NCI-H128 (cell line): Measurements from ENCODE around the gene MLANA.
A peak's percentile ranks its signal among the peaks of the same experiment; 100 is the strongest.

Source experiments
- DNase-seq: peaks from one replicate; lab custom pipeline; 2025; ENCODE audit not compliant: unreplicated experiment; lab: John Stamatoyannopoulos, UW

The MLANA gene

DNA sequence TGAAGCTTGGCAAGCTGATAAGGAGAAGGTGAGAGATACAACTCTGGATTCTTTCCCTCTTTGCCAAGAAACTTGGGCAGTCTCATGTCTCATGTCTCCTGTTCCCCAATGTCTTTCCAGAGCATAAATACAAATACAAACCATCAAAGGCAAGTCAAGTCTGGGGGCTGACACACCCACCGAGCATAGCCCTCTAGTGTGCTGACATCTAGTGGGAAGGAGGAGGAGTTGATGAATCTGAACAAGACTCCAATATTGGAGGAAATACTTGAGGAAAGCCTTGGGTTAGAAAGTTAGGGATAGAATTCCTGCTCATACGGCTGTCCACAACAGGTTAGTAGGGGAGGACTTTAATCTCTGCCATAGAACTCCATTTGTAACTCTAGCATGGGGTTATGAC lies 8.6 kb downstream of the MLANA start:
- DNase-seq: no peak

DNA sequence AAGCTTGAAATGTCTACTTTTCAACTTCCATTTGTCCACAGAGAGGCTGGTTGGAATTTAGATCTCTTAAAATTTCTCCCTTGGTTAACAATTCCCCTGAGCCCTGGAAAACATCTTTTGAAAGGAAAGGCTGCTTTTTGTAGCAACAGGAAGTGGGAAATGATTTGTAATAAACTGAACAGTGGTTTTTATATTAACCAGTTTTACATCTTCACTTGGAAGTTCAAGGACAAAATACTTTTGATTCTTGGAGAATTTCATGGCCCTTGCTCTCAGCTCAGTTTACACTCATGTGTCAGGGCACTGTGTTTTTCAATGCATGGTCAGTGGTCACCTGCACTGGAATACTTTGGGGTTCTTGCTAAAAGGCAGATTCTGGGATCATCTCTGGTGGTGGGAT lies 9.9 kb downstream of the MLANA start:
- no peak for DNase-seq

DNA sequence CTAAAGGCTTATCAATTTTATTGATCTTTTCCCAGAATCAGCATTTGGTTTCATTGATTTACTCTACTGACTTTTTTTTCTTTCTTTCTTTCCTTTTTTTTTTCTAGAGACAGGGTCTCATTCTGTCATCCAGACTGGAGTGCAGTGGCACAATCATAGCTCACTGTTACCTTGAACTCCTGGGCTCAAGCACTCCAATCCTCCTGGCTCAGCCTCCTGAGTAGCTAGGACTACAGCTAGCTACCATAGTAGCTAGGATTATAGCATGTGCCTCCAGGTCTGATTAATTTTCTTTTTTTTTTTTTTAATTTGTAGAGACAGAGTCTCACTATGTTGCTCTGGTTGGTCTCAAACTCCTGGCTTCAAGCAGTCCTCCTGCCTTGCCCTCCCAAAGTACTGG lies 11.7 kb downstream of the MLANA start:
- no peak for DNase-seq

DNA sequence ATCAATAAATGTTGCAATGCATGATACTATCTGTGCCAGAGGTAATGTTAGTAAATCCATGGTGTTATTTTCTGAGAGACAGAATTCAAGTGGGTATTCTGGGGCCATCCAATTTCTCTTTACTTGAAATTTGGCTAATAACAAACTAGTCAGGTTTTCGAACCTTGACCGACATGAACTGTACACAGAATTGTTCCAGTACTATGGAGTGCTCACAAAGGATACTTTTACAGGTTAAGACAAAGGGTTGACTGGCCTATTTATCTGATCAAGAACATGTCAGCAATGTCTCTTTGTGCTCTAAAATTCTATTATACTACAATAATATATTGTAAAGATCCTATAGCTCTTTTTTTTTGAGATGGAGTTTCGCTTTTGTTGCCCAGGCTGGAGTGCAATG lies 18.2 kb downstream of the MLANA start:
- no peak for DNase-seq

DNA sequence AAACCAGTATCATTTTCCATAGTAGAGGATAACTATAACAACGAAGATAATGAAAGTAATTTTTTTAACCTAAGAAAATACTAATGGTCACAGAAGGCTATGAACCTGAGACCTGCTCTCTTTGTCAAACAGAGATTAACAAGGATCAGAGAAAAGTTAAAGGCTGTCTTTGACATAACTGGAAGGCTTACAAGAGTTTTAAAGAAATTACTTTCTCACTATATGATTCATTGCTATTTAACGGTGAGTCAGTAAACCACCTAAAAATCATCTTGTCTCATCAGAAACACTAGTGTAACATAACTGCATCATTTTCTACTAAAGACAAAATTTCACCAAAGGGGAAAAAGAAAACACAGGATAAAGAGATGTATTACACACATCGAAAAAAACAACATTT lies 19.3 kb downstream of the MLANA start:
- no peak for DNase-seq

DNA sequence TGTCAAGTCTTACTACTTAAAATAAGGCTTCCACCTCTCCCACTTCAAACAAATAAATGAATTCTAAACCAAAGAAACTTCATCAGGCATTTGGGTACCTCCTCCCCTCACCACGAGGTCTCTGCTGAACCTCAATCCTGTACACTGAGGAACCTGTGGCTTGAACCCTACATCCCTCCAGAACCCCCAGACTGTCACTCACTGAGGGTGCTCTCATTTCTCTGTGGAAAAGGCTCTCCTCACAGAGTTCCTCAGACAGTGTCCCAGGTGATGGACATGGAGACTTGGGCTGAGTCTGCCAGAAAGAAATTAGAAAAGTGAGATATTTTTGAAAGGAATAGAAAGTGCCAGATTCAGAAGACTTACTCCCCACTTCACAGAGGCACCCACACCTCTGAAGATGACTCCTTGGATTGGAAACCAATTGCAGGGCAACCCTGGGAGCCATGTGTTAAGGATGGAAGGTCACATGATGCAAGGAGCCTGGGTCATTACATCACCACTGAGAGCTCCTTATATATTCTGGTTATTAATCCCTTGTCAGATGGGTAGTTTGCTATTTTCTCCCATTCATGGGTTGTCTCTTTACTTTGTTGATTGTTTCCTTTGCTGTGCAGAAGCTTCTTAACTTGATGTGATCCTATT lies 19.8 kb downstream of the MLANA start:
- DNase-seq: no peak

DNA sequence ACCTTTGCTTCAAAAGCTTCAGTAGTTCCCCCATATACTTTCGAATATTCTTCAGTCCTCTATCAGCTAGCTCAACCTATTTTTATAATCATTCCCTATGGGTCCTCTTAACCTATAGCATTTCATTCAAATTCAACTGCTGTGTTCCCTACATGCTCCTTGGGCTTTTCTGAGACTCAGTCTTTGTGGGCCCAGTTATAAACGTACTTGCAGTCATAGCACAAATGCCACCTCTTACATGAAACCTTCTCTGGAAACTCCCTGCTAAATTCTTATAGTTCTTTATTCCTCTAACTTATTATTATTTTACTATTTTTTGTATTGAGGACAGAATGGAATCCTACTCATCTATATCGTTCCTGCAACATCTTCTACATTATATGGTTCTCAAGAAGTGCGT lies 24.7 kb downstream of the MLANA start:
- no peak for DNase-seq

DNA sequence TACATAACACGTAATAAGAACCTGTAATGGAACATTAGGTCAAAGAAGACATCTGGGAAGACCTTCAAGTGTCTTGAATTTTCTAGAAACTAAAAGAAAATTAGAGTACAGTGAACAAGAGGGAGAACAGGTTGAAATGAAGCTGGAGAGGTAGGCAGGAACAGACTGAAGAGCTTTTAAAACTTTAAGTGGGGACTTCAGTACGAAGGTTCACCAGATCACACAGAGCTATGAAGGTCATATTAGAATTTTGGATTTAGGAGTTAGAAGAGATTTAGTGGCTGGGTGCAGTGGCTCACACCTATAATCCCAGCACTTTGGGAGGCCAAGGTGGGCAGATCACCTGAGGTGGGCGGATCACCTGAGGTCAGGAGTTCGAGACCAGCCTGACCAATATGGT lies 26.6 kb downstream of the MLANA start:
- no peak for DNase-seq

DNA sequence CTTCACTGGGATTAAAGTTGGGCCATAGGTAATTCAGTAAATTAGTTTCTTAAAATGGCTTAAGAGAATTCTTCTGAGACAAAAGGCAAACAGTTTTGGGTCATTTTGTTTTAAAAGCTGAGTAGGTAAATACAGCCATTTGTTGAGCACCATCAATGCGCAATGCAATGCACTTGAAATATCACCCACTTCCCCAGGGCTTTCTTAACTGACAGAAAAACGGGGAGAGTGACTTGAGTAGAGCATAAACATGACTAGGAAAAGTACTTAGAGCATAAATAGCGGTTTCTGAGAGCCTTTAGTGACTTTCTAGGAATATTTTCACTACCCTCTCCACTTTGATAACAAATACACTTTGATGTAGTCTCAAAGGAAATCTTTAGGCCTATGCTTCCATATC lies 27.2 kb downstream of the MLANA start:
- DNase-seq: no peak

DNA sequence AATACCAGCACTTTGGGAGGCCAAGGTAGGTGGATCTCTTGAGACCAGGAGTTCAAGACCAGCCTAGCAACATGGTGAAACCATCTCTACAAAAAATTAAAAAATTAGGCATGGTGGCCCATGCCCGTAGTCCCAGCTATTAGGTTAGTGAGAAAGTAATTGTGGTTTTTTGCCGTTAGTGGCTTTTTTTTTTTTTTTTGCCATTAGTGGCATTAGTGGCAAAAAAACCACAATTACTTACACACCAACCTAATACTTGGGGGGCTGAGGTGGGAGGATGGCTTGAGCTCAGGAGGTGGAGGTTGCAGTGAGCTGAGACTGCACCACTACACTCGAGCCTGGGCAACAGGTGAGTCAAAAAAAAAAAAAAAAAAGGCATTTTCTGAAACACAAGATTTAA lies 27.8 kb downstream of the MLANA start:
- DNase-seq: no peak

DNA sequence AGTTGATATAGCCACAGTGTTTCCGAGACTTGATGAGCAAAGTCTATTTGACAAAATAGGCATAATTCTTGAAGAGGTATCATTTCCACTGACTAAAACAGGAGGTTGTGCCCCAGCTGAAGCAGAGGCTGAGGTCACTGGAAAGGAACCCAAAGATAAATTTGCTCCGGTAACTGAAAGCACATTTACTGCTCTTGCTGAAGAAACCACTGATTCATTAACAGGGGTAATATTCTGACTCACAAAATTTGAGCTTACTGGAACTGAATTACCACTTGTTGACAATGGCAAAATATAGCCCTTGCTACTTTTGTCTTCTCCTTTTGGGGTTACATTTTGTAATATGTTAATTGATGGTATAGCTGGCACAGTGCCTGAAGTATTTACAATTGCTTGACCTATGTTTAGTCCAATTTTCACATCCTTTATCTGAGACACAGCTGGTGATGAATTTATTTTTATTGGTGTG lies 30.2 kb downstream of the MLANA start:
- no peak for DNase-seq

DNA sequence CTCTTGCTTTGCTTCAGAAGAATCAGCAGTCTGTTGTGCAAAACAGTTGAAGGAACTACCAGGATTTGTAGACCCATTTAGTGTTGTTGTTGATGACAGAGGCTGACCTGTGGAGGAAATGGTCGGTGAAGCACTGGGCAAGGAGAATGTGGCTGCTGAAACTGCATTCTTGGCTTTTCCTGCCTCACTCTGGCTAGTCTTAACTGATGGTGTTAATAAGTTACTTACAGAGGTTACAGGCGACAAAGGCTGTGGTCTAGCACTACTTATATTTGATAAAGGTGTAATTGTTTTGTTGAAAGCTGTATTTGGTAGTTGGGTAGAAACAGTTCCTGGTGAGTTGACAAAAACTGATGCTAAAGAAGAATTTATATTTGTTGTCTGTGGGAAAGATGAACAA lies 31.5 kb downstream of the MLANA start:
- no peak for DNase-seq

DNA sequence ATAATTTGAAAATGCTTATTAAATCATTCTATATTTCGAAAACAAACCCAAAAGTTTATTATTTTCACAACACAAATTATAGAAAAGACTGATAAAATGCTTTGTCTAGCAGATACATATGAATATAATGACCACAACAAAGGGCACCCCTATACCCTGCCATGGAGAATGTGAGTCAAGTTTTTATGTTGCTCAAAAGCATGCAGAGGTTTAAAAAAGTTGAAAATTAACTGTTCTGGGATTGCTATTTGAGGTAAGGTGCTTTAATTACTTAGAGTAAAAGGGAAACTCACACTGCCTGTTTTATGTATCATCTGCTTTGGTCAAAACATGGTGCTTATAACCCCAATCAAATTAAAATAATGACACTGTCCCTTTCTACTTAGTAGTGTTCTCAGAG lies 41.0 kb downstream of the MLANA start:
- no peak for DNase-seq

DNA sequence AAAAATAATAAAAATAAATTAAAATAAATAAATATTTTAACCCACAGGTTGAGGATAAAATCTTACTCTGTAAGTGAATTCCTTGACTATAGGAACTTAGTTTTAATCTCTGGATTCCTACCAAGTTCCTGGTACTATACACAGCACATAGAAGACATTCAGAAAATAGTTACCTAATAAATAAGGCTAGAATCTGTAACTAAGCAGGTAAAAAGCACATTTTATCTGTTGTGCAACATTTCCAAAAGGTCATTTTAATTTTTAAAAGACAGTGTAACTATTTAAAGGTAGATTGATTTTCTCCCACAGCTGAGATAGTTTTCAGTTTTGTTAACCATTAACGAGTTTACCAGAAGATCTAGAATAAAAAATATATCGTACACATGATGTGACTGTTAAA lies 47.8 kb downstream of the MLANA start:
- DNase-seq: no peak

DNA sequence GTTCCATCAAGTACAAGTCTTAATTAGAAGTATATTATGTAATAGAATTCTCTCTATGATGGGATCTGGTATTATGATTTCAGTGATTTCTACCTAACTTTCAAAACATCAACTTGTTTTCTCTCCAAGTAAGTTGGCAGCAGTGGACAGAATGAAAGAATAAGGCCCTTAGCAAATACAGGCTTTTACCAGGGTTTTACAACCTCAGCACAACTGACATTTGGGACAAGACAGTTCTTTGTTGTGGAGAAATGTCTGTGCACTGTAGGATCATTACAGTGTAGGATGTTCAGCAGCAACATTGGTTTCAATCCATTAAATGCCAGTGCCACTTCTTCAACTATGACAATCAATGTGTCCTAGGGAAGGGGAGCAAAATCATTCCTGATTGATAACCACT lies 48.8 kb downstream of the MLANA start:
- no peak for DNase-seq

DNA sequence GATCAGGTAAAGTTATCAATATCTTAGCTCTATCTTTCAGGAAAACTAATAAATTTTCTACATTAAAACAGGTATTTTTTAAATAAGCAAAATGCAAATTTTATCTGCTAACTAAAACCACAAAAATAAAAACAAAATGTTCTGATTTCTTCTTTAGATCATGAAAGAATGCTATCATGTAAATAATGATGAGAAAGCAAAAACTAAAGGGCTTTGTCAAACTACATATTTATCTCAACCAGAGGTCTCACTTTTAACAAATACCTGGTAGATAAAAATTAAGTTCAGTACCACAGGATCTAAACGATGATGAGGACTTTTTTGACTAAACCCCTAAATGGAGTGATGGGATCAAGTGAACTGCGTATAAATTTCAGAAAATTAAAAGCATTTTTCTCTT lies 50.5 kb downstream of the MLANA start:
- DNase-seq: no peak

DNA sequence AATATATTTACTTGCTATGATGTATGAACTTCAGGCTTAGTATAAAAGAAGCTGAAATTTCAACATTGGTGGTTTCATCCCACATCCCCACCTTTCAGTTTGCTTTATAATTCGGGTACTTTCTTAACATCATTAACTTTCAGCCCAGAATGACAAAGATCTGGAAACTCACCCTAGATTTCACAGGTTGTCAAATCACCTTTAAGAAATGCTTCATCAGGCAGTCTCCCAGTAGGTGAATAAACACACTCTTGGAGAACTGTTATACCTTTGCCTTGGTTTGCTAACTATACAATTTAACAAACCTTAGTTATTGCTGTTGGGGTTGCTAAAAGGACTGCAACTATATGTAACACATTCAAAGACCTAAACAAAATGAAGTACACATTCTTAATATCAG lies 54.4 kb downstream of the MLANA start:
- no peak for DNase-seq

DNA sequence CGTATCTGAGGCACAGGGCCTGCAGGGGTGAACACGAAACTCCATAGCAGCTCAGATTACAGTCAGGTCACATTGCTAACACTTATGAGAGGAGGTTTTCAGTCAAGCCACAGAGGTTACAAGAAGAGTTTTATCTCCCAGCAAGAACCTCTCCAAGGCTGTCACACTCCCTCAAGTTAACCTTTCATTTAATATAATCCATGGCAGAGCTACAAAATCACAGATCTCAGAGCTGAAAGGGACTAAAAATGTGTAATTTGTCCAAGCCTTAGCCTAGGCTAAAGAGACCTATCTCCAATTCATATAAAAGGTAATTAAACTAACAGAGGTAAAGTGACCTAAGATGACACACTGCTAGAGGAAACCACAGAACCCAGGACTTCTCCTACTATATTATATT lies 57.2 kb downstream of the MLANA start:
- DNase-seq: peak; percentile 6

DNA sequence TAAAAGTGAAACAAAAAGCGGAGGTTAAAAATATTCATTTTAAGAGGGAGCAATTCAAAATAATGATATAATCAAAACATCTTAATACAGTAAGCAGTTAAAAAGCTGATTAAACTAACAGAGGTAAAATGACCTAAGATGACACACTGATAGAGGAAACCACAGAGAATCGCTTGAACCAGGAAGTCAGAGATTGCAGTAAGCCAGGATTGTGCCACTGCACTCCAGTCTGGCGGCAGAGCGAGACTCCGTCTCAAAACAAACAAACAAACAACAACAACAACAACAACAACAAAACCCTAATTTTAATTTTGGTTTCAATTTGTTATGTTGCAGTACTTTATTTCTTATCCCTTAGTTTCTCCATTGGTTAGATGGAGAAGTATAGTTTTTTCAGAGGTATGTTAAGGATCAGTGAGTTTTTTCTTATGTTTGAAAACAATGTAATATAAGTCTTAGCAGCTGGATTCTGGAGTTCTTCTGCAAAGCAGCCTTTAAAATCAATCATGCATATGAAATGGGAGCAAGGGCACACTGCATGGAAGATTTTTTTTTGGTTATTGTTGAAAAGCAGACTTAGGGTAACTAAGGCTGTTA lies 58.5 kb downstream of the MLANA start:
- no peak for DNase-seq

DNA sequence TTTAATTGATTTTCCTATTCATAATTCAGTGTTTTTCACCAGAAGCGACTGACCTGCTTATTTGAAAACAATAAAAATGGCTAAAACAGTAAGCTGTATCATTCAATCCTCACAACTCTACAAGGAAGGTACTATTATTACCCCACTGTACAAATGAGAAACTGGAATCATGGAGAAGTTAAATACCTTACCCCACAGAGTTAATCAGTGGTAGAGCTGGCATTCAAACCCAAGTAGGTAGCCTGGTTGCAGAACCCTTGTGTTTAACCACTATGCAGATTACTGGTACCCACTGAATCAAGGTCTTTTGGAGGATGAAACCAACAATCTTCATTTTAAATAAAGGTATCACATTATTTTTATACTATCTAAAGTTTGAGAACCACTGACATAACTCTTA lies 59.6 kb downstream of the MLANA start:
- DNase-seq: no peak

DNA sequence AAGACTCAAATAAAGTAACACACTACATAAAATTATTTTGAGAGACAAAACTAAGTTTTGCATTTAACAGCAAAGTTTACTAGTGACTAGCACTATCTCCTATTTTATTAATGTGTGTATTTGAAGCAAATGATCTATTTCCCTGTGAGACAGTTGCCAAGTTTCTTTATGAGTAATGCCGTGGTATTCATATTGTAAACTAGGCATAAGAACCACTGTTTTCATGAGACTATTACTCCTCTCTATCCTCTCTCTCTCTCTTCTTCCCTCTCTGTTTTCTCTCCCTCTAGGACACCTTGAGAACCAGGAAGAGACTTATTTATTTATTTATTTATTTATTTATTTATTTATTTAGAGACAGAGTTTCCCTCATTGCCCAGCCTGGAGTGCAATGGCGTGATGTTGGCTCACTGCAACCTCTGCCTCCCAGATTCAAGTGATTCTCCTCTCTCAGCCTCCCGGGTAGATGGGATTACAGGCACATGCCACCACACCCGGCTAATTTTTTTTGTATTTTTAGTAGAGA lies 61.1 kb downstream of the MLANA start:
- no peak for DNase-seq

DNA sequence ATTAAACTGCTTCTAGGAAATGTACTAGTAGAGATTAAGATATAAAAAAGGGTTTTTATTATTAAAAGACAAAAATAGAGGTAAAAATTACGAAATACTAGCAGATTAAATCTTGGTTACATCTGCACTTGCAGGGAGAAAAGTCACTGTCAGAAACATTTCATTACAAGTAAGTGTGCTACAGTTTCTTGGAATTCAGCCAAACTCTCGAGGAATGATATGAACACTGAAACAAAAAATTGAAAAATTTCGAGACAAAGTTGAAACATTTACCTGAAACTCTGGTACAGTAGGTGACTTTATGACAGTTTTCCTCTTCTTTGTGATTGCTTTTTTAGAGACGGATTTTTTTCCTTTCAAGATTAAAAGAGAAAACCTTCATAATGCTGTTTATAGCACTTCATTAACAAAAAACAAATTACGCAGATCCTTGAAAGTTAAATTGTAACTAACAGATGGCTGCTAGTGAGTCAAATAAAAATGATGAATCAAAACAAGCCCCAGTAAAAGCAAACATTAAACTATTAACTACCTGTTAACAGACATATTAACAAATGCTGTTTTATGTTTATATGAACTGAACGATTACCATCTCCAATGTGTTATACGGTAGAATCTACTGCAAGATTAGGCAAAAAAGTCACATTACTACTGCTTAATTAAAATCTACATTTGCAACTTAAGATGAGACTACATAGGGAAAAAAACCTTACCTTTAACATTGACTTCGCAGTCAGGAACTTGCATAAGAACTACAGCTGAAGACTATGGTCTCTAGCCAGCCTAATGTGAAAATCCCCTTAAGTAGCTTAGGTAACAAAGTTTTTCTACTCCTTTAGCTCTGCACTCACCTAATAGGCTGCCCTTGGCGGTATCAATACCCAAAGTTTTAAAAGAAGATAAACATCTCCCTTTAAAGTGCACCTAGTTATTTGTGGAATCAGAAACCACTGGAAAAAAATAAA lies 63.3 kb downstream of the MLANA start:
- DNase-seq: no peak
